Naive thymus-derived CD4-positive, alpha-beta T cell (primary cell): Measurements from ENCODE around the gene RXRB. TPM values are rescaled to one million over a fixed set of nuclear protein-coding genes. Genes with fewer than 3 reads are reported as not detected.

ENCODE experiments used
- ATAC-seq: fragments of 150-1000 bp; cut with Tn5 transposase; 2 replicates; pipeline ENCODE4 v1.10.0; 2021; ENCODE audit warnings: mild to moderate bottlenecking, moderate library complexity
- CTCF ChIA-PET: fragments of 350-600 bp; sonication (Branson Sonifier 250); formaldehyde crosslinking; loops from one replicate; lab custom pipeline; 2021; ENCODE audit warnings: antibody characterized with exemption; lab: Charles Lee
- POLR2A ChIA-PET: fragments of 350-600 bp; sonication (Branson Sonifier 250); formaldehyde crosslinking; loops from one replicate; lab custom pipeline; 2021; ENCODE audit warnings: antibody characterized with exemption, inconsistent platforms; lab: Charles Lee
- DNase-seq, 9 donors: peaks; one replicate each; pipeline versions ENCODE4 v3.0.0 to v3.0.0-alpha.2; 2020 to 2022; ENCODE audit warnings: mixed read lengths in 1 of 9
- H3K27ac ChIP-seq: one replicate; pipeline ENCODE4 v1.7.0; 2013; ENCODE audit warnings: mild to moderate bottlenecking, low read depth, low read length, moderate library complexity
- H3K27me3 ChIP-seq, 2 donors: one replicate each; pipeline ENCODE4 v1.7.0; 2013; ENCODE audit warnings: low read length in 2 of 2, mild to moderate bottlenecking in 2 of 2, moderate library complexity in 2 of 2; ENCODE audit not compliant: control insufficient read depth in 2 of 2, insufficient read depth in 2 of 2
- H3K36me3 ChIP-seq, 3 experiments: 1 replicate in 2 of 3; 2 replicates in 1 of 3; pipeline ENCODE4 v1.7.0; 2013; ENCODE audit warnings: low read length in 3 of 3, mild to moderate bottlenecking in 3 of 3, moderate library complexity in 1 of 3; ENCODE audit not compliant: insufficient read depth in 3 of 3, control insufficient read depth in 2 of 3
- H3K4me1 ChIP-seq, 2 donors: one replicate each; pipeline ENCODE4 v1.7.0; 2013; ENCODE audit warnings: low read length in 2 of 2, mild to moderate bottlenecking in 2 of 2, moderate library complexity in 1 of 2; ENCODE audit not compliant: control insufficient read depth in 2 of 2, insufficient read depth in 2 of 2
- H3K4me3 ChIP-seq: 2 replicates; pipeline ENCODE4 v1.7.0; 2013; ENCODE audit warnings: mild to moderate bottlenecking, low read length
- H3K9me3 ChIP-seq, 3 experiments: 1 replicate in 2 of 3; 2 replicates in 1 of 3; pipeline ENCODE4 v1.7.0; 2013; ENCODE audit warnings: low read length in 3 of 3; ENCODE audit not compliant: control insufficient read depth in 2 of 3
- H3K27ac Mint-ChIP-seq, 9 donors: one replicate each; pipeline ENCODE4 v1.8.0; 2020 to 2022; ENCODE audit warnings: mixed read lengths in 9 of 9, mild to moderate bottlenecking in 8 of 9, moderate library complexity in 5 of 9, inconsistent platforms in 2 of 9
- H3K27me3 Mint-ChIP-seq, 5 donors: one replicate each; pipeline ENCODE4 v1.8.0; 2021 to 2022; ENCODE audit warnings: mixed read lengths in 5 of 5, mild to moderate bottlenecking in 1 of 5
- H3K36me3 Mint-ChIP-seq, 5 donors: one replicate each; pipeline ENCODE4 v1.8.0; 2020 to 2022; ENCODE audit warnings: mixed read lengths in 5 of 5, mild to moderate bottlenecking in 3 of 5, inconsistent platforms in 1 of 5
- H3K4me1 Mint-ChIP-seq, 7 donors: one replicate each; pipeline ENCODE4 v1.8.0; 2020 to 2022; ENCODE audit warnings: mixed read lengths in 7 of 7, mild to moderate bottlenecking in 3 of 7, inconsistent platforms in 1 of 7
- H3K4me3 Mint-ChIP-seq, 10 donors: one replicate each; pipeline ENCODE4 v1.8.0; 2020 to 2022; ENCODE audit warnings: mild to moderate bottlenecking in 10 of 10, mixed read lengths in 10 of 10, moderate library complexity in 6 of 10, inconsistent platforms in 2 of 10
- H3K9me3 Mint-ChIP-seq, 11 donors: one replicate each; pipeline ENCODE4 v1.8.0; 2020 to 2022; ENCODE audit warnings: mixed read lengths in 11 of 11, mild to moderate bottlenecking in 4 of 11, inconsistent platforms in 1 of 11, moderate library complexity in 1 of 11
- intact Hi-C, 2 donors: fragments of 100-400 bp; cut with micrococcal nuclease; formaldehyde crosslinking; loops; one replicate each; pipeline ENCODE4 v1.15.1; 2023
- polyA plus RNA-seq, 2 donors: library from polyadenylated mRNA; unstranded; fragments of 300-500 nt; fragmentation: Illumina TruSeq; gene quantifications; one replicate each; pipeline ENCODE4 v1.2.3, GENCODE V29; 2021
- total RNA-seq, 6 experiments: library from RNA in 5 of 6; stranded (reverse) in 5 of 6; gene quantifications; 1 replicate in 5 of 6; 2 replicates in 1 of 6; pipeline ENCODE4 v1.2.3 and lab custom pipeline; 2021 to 2026

The RXRB gene
- total and polyA plus RNA-seq, 7 experiments from 2014 or later, result 7.6 to 103 (median 71.2) TPM

DNA sequence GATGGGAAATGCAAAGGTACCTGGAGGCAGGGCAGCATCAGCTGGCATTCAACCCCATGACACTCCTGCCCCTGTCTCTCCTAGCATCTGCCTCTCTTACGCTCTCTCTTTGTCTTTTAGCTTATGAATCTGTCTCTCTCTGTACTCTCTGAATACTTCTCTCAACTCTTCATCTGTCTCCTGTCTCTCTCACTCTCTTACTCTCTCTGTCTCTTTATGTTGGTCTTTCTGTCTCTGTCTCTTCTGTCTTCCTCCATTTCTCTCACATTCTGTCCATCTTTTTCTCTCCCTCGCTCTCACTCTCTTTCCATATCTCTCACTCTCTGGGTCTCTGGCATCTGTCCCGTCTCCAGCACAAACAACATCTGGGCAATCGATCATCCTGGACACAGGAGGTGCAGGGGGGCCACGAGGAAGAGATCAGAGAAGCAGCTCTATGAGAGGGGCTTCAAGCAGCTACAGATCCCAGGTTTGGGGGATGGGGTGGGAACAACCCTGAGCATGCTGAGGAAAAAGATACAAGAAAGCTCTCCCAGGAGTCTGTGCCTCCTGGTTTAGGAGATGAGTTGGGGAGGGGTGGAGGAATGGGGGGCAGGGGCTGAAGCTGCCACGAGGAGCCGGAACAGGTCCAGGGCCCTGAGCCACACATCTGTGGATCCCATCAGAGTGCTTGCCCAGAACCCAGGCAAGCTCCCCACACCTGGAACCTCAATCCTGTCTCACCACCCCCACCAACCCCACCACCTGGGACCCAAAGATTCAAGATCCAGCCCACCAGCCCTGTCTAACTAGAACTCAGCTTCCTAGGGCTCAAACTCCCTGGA is 10.6 kb downstream of the RXRB start:
- no peak overlapping the region for H3K4me3 Mint-ChIP-seq
- peaks cover 23 to 53% (median 26%) of the 10 kb centered on the region in 5 donors for H3K27me3 Mint-ChIP-seq
- no peak overlapping the region for H3K27ac Mint-ChIP-seq
- DNase-seq, result no peak
- H3K27me3 ChIP-seq, result peaks cover 0 to 3% of the 10 kb centered on the region in 2 donors
- no peaks in the 10 kb centered on the region for H3K9me3 Mint-ChIP-seq
- intact Hi-C loops, result no loop called here
- peaks cover 2 to 20% (median 11%) of the 10 kb centered on the region in 7 donors for H3K4me1 Mint-ChIP-seq
- ChIA-PET POLR2A (interaction anchor here (1.1 to 1.6 kb wide), 3 partner anchors 18 to 82 kb away, joined by 3 to 4 read pairs (median 4); partner anchors contain the start of genes RPS18 and VPS52), CTCF (interaction anchor here (0.6 to 1.5 kb wide), 4 partner anchors 64 to 151 kb away, joined by 3 to 5 read pairs (median 3); partner anchors contain the start of gene B3GALT4)
- no peak overlapping the region for H3K4me3 ChIP-seq
- peaks cover 0 to 7% of the 10 kb centered on the region in 2 donors for H3K4me1 ChIP-seq
- H3K36me3 ChIP-seq, result peaks cover 0 to 7% (median 5%) of the 10 kb centered on the region in 3 experiments
- H3K9me3 ChIP-seq, result no peaks in the 10 kb centered on the region
- ATAC-seq, result no peak
- no peak overlapping the region for H3K27ac ChIP-seq
- H3K36me3 Mint-ChIP-seq, result peaks cover 0 to 18% (median 5%) of the 10 kb centered on the region in 5 donors

DNA sequence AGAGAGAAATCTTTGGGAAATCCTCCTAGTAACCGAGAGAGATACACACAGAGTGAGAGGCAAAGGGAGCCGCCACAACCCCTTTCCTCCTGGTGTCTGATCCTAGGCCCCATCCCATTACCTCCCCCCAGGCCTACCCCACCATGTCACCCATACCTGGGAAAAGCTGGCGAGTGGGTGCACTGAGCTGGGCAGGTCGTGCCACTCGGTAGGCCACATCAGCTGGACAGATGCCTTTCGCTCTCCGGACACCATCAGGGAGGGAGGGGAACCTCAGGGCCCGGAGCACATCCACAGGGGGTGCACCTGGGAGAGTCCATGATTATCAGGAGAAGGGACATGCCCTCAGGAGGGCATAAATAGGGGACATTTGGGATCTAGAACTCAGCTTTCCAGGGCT is 11.3 kb downstream of the RXRB start:
- intact Hi-C loops, result no loop called here
- Histone ChIP-seq H3K27ac (no peak overlapping the region), H3K27me3 (peaks cover 0 to 3% of the 10 kb centered on the region in 2 donors), H3K4me3 (no peak overlapping the region), H3K36me3 (peaks cover 0 to under 1% (median 0%) of the 10 kb centered on the region in 3 experiments), H3K9me3 (no peaks in the 10 kb centered on the region), H3K4me1 (peaks cover under 1 to 14% of the 10 kb centered on the region in 2 donors)
- ATAC-seq (no peak), DNase-seq (no peak)
- H3K36me3 Mint-ChIP-seq, result peaks cover 0 to 13% (median 5%) of the 10 kb centered on the region in 5 donors
- H3K27me3 Mint-ChIP-seq, result peaks cover 23 to 57% (median 26%) of the 10 kb centered on the region in 5 donors
- no peak overlapping the region for H3K27ac Mint-ChIP-seq
- POLR2A ChIA-PET, result interaction anchor here (1.1 to 1.6 kb wide), 2 partner anchors 18 to 83 kb away, joined by 4 read pairs; partner anchors contain the start of genes RPS18 and VPS52
- peaks cover 7 to 27% (median 15%) of the 10 kb centered on the region in 7 donors for H3K4me1 Mint-ChIP-seq
- no peak overlapping the region for H3K4me3 Mint-ChIP-seq
- CTCF ChIA-PET, result interaction anchor here (0.6 to 1.5 kb wide), 2 partner anchors 65 to 152 kb away, joined by 3 to 5 read pairs; no protein-coding TSS in a partner anchor
- no peaks in the 10 kb centered on the region for H3K9me3 Mint-ChIP-seq

DNA sequence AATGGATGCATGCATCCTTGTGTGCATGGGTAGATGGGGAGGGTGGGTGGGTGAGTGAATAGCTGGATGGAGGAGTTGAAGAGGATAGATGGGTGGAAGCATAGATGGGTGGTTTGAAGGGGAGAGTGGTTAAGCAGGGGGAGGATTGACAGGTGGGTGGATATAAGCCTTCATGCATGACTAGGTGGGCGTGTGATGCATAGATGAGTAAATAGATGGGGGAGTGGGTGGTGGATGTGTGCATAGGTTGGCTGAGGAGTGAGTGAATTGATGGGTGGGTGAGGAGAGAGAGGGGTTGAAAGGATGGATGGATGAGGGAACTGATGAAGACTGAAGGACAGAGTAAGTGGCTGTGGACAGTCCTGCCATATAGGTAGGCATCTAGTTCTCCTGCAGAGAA is 12.7 kb downstream of the RXRB start:
- no peak overlapping the region for H3K4me3 ChIP-seq
- Mint-ChIP-seq H3K27me3 (peaks cover 23 to 49% (median 26%) of the 10 kb centered on the region in 5 donors), H3K27ac (no peak overlapping the region), H3K36me3 (peaks cover 4 to 24% (median 15%) of the 10 kb centered on the region in 5 donors), H3K9me3 (peaks cover 0 to 11% (median 9%) of the 10 kb centered on the region in 11 donors), H3K4me3 (no peak overlapping the region), H3K4me1 (peaks cover 19 to 31% (median 27%) of the 10 kb centered on the region in 7 donors)
- ATAC-seq, result no peak
- H3K36me3 ChIP-seq, result no peaks in the 10 kb centered on the region
- intact Hi-C loops, result no loop called here
- H3K27ac ChIP-seq, result no peak overlapping the region
- H3K9me3 ChIP-seq, result no peaks in the 10 kb centered on the region
- no peak for DNase-seq
- H3K27me3 ChIP-seq, result peaks cover 0 to 3% of the 10 kb centered on the region in 2 donors
- peaks cover 14 to 27% of the 10 kb centered on the region in 2 donors for H3K4me1 ChIP-seq
- POLR2A ChIA-PET, result no interaction called here
- CTCF ChIA-PET, result no interaction called here

DNA sequence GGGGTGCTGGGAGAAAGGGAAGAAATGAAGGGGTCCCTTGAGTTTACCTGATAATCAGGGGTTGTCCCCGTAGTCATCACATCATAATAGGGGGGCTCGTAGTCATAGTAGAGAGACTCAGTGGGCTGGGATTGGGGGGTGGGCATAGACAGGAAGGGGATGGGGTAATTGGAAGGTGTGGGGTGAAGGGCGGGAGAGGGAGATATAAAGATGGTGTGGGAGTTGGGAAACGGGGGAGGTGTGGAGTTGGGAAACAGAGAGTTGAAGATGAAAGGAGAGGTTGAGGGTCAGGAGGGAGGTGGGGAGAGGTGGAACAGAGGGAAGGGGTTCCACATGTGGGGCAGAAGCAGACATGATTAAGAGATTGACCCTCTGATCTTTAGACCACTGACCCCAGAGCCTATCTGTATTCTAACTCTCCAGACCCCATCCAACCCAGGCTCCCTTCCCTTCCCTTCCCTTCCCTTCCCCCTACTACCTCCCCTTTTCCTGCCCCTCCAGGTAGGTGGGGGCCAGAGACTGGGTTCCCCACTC is 14.7 kb downstream of the RXRB start:
- intact Hi-C loops, result no loop called here
- ChIA-PET CTCF (interaction anchor here (1.3 kb wide), 1 partner anchor 12 kb away, joined by 7 read pairs; no protein-coding TSS in a partner anchor), POLR2A (interaction anchor here (1.4 kb wide), 1 partner anchor 14 kb away, joined by 3 read pairs; no protein-coding TSS in a partner anchor)
- peak overlapping the region in 1 of 9 donors; percentile 18 for H3K27ac Mint-ChIP-seq
- no peak for DNase-seq
- H3K4me3 Mint-ChIP-seq, result peak overlapping the region in 1 of 10 donors; percentile 22
- ATAC-seq, result no peak
- H3K4me3 ChIP-seq, result no peak overlapping the region
- no peak overlapping the region for H3K27ac ChIP-seq
- H3K9me3 Mint-ChIP-seq, result peaks cover 0 to 14% (median 11%) of the 10 kb centered on the region in 11 donors
- peaks cover 15 to 25% (median 24%) of the 10 kb centered on the region in 7 donors for H3K4me1 Mint-ChIP-seq
- peaks cover 4 to 24% (median 16%) of the 10 kb centered on the region in 5 donors for H3K36me3 Mint-ChIP-seq
- H3K27me3 ChIP-seq, result no peaks in the 10 kb centered on the region
- no peaks in the 10 kb centered on the region for H3K9me3 ChIP-seq
- H3K36me3 ChIP-seq, result no peaks in the 10 kb centered on the region
- H3K4me1 ChIP-seq, result peaks cover 16 to 23% of the 10 kb centered on the region in 2 donors
- H3K27me3 Mint-ChIP-seq, result peaks cover 16 to 36% (median 20%) of the 10 kb centered on the region in 5 donors

- peaks cover 4 to 24% (median 16%) of the 10 kb centered on the region in 5 donors for H3K36me3 Mint-ChIP-seq
- Histone ChIP-seq H3K4me1 (peaks cover 16 to 23% of the 10 kb centered on the region in 2 donors), H3K36me3 (no peaks in the 10 kb centered on the region), H3K27ac (no peak overlapping the region), H3K4me3 (no peak overlapping the region), H3K9me3 (no peaks in the 10 kb centered on the region), H3K27me3 (no peaks in the 10 kb centered on the region)
- intact Hi-C loops, result no loop called here
- H3K4me1 Mint-ChIP-seq, result peaks cover 15 to 25% (median 24%) of the 10 kb centered on the region in 7 donors
- H3K4me3 Mint-ChIP-seq, result no peak overlapping the region
- H3K9me3 Mint-ChIP-seq, result peaks cover 0 to 14% (median 11%) of the 10 kb centered on the region in 11 donors
- peaks cover 13 to 32% (median 17%) of the 10 kb centered on the region in 5 donors for H3K27me3 Mint-ChIP-seq
- H3K27ac Mint-ChIP-seq, result peak overlapping the region in 2 of 9 donors; percentile 82 to 92
- ChIA-PET CTCF (no interaction called here), POLR2A (no interaction called here)
- no peak for DNase-seq
- no peak for ATAC-seq
Observed at GRCh38 chr6:33185190-33185589, 15.3 kb downstream of the RXRB start.
